H1 (cell line): ENCODE data around the gene PHC2. TPM values are rescaled to one million over a fixed set of nuclear protein-coding genes. Genes with fewer than 3 reads are reported as not detected.

ENCODE experiments used
- CTCF ChIA-PET: fragments of 300-600 bp; sonication (Branson Sonifier 250); formaldehyde crosslinking; loops from one replicate; lab custom pipeline; 2021; ENCODE audit not compliant: partially characterized antibody; lab: Charles Lee
- POLR2A ChIA-PET: fragments of 300-600 bp; sonication (Branson Sonifier 250); formaldehyde crosslinking; loops from one replicate; lab custom pipeline; 2021; ENCODE audit warnings: inconsistent platforms; ENCODE audit not compliant: partially characterized antibody; lab: Charles Lee
- DNase-seq, 2 experiments: peaks; one replicate each; pipeline versions ENCODE4 v3.0.0 to v3.0.0-alpha.2; 2010 to 2022; ENCODE audit warnings: low spot score in 2 of 2, low read depth in 1 of 2, mixed read lengths in 1 of 2
- FAIRE-seq: peaks from 2 replicates; lab custom pipeline; 2011; peaks lifted over from hg19 to GRCh38; lab: Jason Lieb, UNC
- H2AFZ ChIP-seq: 2 replicates; pipeline ENCODE4 v1.8.1; 2012; ENCODE audit warnings: low read length, inconsistent platforms
- H2AK5ac ChIP-seq: 2 replicates; pipeline ENCODE4 v1.6.1; 2013; ENCODE audit warnings: low read depth, low read length
- H2BK120ac ChIP-seq: replicated peaks from 2 replicates; pipeline ENCODE3; 2013; ENCODE audit warnings: low read depth, low read length, inconsistent platforms
- H2BK12ac ChIP-seq: 2 replicates; pipeline ENCODE4 v1.6.1; 2013; ENCODE audit warnings: low read depth, low read length
- H2BK15ac ChIP-seq: 2 replicates; pipeline ENCODE4 v1.6.1; 2013; ENCODE audit warnings: low read length
- H2BK20ac ChIP-seq: 2 replicates; pipeline ENCODE4 v1.6.1; 2013; ENCODE audit warnings: low read length
- H2BK5ac ChIP-seq: 2 replicates; pipeline ENCODE4 v1.6.1; 2013; ENCODE audit warnings: low read depth, low read length
- H3K14ac ChIP-seq: 2 replicates; pipeline ENCODE4 v1.6.1; 2013; ENCODE audit warnings: inconsistent platforms; ENCODE audit not compliant: insufficient read length
- H3K18ac ChIP-seq: 2 replicates; pipeline ENCODE4 v1.6.1; 2013; ENCODE audit warnings: low read length; ENCODE audit errors: extremely low read depth
- H3K23ac ChIP-seq: 2 replicates; pipeline ENCODE4 v1.6.1; 2013; ENCODE audit warnings: inconsistent platforms; ENCODE audit not compliant: insufficient read length
- H3K23me2 ChIP-seq: 2 replicates; pipeline ENCODE4 v1.6.1; 2013; ENCODE audit warnings: low read depth, low read length
- H3K27ac ChIP-seq: 2 replicates; pipeline ENCODE4 v1.6.1; 2011; ENCODE audit warnings: low read depth, low read length, inconsistent platforms
- H3K27me3 ChIP-seq, 4 experiments: replicated peaks in 1 of 4; 1 replicate in 1 of 4; 2 replicates in 3 of 4; pipeline versions ENCODE4 v1.6.1 to v1.8.1; 2011 to 2013; ENCODE audit warnings: low read length in 3 of 4, mild to moderate bottlenecking in 3 of 4, inconsistent platforms in 2 of 4, mixed read lengths in 2 of 4, moderate library complexity in 1 of 4; ENCODE audit not compliant: control insufficient read depth in 3 of 4, insufficient read depth in 3 of 4; ENCODE audit errors: extremely low read depth in 1 of 4
- H3K36me3 ChIP-seq, 4 experiments: 2 replicates each; pipeline versions ENCODE4 v1.6.1 to v1.8.1; 2011 to 2013; ENCODE audit warnings: mild to moderate bottlenecking in 4 of 4, low read length in 3 of 4, moderate library complexity in 2 of 4, control low read depth in 1 of 4, inconsistent platforms in 1 of 4; ENCODE audit not compliant: insufficient read depth in 4 of 4, control insufficient read depth in 2 of 4
- H3K4ac ChIP-seq: replicated peaks from 2 replicates; pipeline ENCODE3; 2013; ENCODE audit warnings: low read length, low read depth, mixed read lengths, inconsistent platforms; ENCODE audit not compliant: insufficient read length
- H3K4me1 ChIP-seq, 4 experiments: replicated peaks in 1 of 4; 1 replicate in 1 of 4; 2 replicates in 3 of 4; pipeline versions ENCODE4 v1.6.1 to v1.8.1; 2011 to 2013; ENCODE audit warnings: low read length in 3 of 4, inconsistent platforms in 2 of 4, mixed read lengths in 1 of 4; ENCODE audit not compliant: insufficient read depth in 4 of 4, control insufficient read depth in 3 of 4
- H3K4me2 ChIP-seq, 2 experiments: 2 replicates each; pipeline versions ENCODE4 v1.6.1 to v1.8.1; 2011 to 2013; ENCODE audit warnings: low read depth in 2 of 2, low read length in 2 of 2, control low read depth in 1 of 2, inconsistent platforms in 1 of 2, mild to moderate bottlenecking in 1 of 2; ENCODE audit not compliant: insufficient read depth in 1 of 2
- H3K4me3 ChIP-seq, 4 experiments: fragments of 200-600, 300-600 bp in 1 of 4; sonication (generic), shearing (Covaris generic), sonication (Bioruptor Twin) in 1 of 4; 2 replicates each; pipeline versions ENCODE4 v1.5.1 to v1.8.1; 2011 to 2016; ENCODE audit warnings: low read length in 4 of 4, low read depth in 3 of 4, control low read depth in 2 of 4, inconsistent platforms in 2 of 4, mild to moderate bottlenecking in 2 of 4, mixed read lengths in 1 of 4, moderate library complexity in 1 of 4; ENCODE audit not compliant: insufficient read depth in 2 of 4; ENCODE audit errors: extremely low read depth in 1 of 4
- H3K56ac ChIP-seq: replicated peaks from 2 replicates; pipeline ENCODE3; 2013; ENCODE audit warnings: low read depth, mild to moderate bottlenecking, mixed read lengths, low read length, inconsistent platforms; ENCODE audit not compliant: insufficient read length
- H3K79me1 ChIP-seq: 2 replicates; pipeline ENCODE4 v1.6.1; 2013; ENCODE audit warnings: low read depth, low read length, control low read depth
- H3K79me2 ChIP-seq, 2 experiments: 2 replicates each; pipeline versions ENCODE4 v1.6.1 to v1.8.1; 2012 to 2013; ENCODE audit warnings: low read length in 2 of 2, mild to moderate bottlenecking in 2 of 2, inconsistent platforms in 1 of 2; ENCODE audit not compliant: insufficient read depth in 2 of 2, control insufficient read depth in 1 of 2
- H3K9ac ChIP-seq, 4 experiments: replicated peaks in 1 of 4; 1 replicate in 1 of 4; 2 replicates in 3 of 4; pipeline versions ENCODE4 v1.6.1 to v1.8.1; 2011 to 2013; ENCODE audit warnings: low read depth in 3 of 4, low read length in 3 of 4, control low read depth in 2 of 4, mild to moderate bottlenecking in 2 of 4, moderate library complexity in 2 of 4, inconsistent platforms in 1 of 4; ENCODE audit errors: extremely low read depth in 1 of 4
- H3K9me3 ChIP-seq, 2 experiments: 2 replicates each; pipeline versions ENCODE4 v1.6.1 to v1.8.1; 2012 to 2013; ENCODE audit warnings: mild to moderate bottlenecking in 2 of 2, moderate library complexity in 2 of 2, control low read depth in 1 of 2, inconsistent platforms in 1 of 2, low read depth in 1 of 2, low read length in 1 of 2, mixed read lengths in 1 of 2; ENCODE audit not compliant: insufficient read depth in 2 of 2
- H4K20me1 ChIP-seq, 2 experiments: replicated peaks in 1 of 2; 2 replicates each; pipeline versions ENCODE3 to v1.8.1; 2011 to 2013; ENCODE audit warnings: inconsistent platforms in 2 of 2, low read length in 2 of 2, mild to moderate bottlenecking in 1 of 2; ENCODE audit not compliant: insufficient read depth in 2 of 2, control insufficient read depth in 1 of 2
- H4K5ac ChIP-seq: 2 replicates; pipeline ENCODE4 v1.6.1; 2013; ENCODE audit warnings: low read length, low read depth, mixed read lengths, inconsistent platforms; ENCODE audit not compliant: insufficient read length
- H4K8ac ChIP-seq: 2 replicates; pipeline ENCODE4 v1.8.0; 2013; ENCODE audit warnings: mild to moderate bottlenecking, moderate library complexity, low read length, inconsistent platforms; ENCODE audit not compliant: insufficient read depth; ENCODE audit errors: extremely low read depth
- H4K91ac ChIP-seq: replicated peaks from 2 replicates; pipeline ENCODE3; 2013; ENCODE audit warnings: low read length, mixed read lengths, inconsistent platforms; ENCODE audit not compliant: insufficient read length
- CBX8 ChIP-seq: fragments of 300-800, 300-1000 bp; sonication (generic); IDR thresholded peaks from 2 replicates; pipeline ENCODE4 v1.7.1; 2016; ENCODE audit warnings: low read depth, low read length, borderline replicate concordance
- GABPA ChIP-seq: IDR thresholded peaks from 2 replicates; pipeline ENCODE4 v1.6.1; 2011; ENCODE audit warnings: mild to moderate bottlenecking, low read length, moderate library complexity, borderline replicate concordance; ENCODE audit not compliant: insufficient read depth
- HDAC2 ChIP-seq, 2 experiments: fragments of 300-600 bp in 1 of 2; sonication (generic) in 1 of 2; IDR thresholded peaks; 2 replicates each; pipeline ENCODE4 v1.6.1; 2011 to 2012; ENCODE audit warnings: low read depth in 2 of 2, low read length in 2 of 2, mild to moderate bottlenecking in 2 of 2, moderate library complexity in 2 of 2, borderline replicate concordance in 1 of 2, inconsistent platforms in 1 of 2
- JUND ChIP-seq: IDR thresholded peaks from 2 replicates; pipeline ENCODE4 v1.6.1; 2011; ENCODE audit warnings: mild to moderate bottlenecking, improper control_type of control experiment, low read length
- KDM1A ChIP-seq: fragments of 200-600, 300-600 bp; sonication (generic); IDR thresholded peaks from 2 replicates; pipeline ENCODE4 v1.7.1; 2016; ENCODE audit warnings: mild to moderate bottlenecking, low read length, borderline replicate concordance
- NANOG ChIP-seq: IDR thresholded peaks from 2 replicates; pipeline ENCODE4 v1.6.1; 2011; ENCODE audit warnings: low read length, low read depth, mild to moderate bottlenecking, inconsistent platforms; ENCODE audit not compliant: insufficient read depth, poor library complexity, severe bottlenecking
- RAD21 ChIP-seq, 2 experiments: IDR thresholded peaks in 1 of 2; conservative IDR thresholded peaks in 1 of 2; 2 replicates each; pipeline ENCODE4 v1.6.1; 2011; ENCODE audit warnings: low read depth in 2 of 2, low read length in 2 of 2, improper control_type of control experiment in 1 of 2, inconsistent platforms in 1 of 2, mild to moderate bottlenecking in 1 of 2, moderate library complexity in 1 of 2
- SP4 ChIP-seq: IDR thresholded peaks from 2 replicates; pipeline ENCODE4 v1.6.1; 2012; ENCODE audit warnings: low read length, inconsistent platforms
- SRF ChIP-seq: IDR thresholded peaks from 2 replicates; pipeline ENCODE4 v1.6.1; 2011; ENCODE audit warnings: mild to moderate bottlenecking, low read depth, low read length, moderate library complexity
- TAF7 ChIP-seq: optimal IDR thresholded peaks from 2 replicates; pipeline ENCODE3; 2011; ENCODE audit warnings: low read depth, mild to moderate bottlenecking, inconsistent platforms, low read length, moderate library complexity, borderline replicate concordance
- TCF12 ChIP-seq: IDR thresholded peaks from 2 replicates; pipeline ENCODE4 v1.6.1; 2011; ENCODE audit warnings: low read depth, mild to moderate bottlenecking, low read length
- USF2 ChIP-seq: IDR thresholded peaks from 2 replicates; pipeline ENCODE4 v1.6.1; 2011; ENCODE audit warnings: low read length, improper control_type of control experiment
- WGBS, 2 experiments: shearing (Covaris generic) in 1 of 2; methylation state at CpG; one replicate each; pipeline versions ENCODE4 v1.1.6 to v1.1.7; 2013 to 2015; ENCODE audit warnings: low lambda C conversion rate in 2 of 2, mixed read lengths in 2 of 2, inconsistent platforms in 1 of 2, low coverage in 1 of 2, missing lambda C conversion rate in 1 of 2; ENCODE audit not compliant: insufficient replicate concordance in 2 of 2, insufficient coverage in 1 of 2, insufficient read length in 1 of 2; ENCODE audit errors: extremely low coverage in 1 of 2, missing lambda C conversion rate in 1 of 2; 5-methylcytosine and 5-hydroxymethylcytosine counted together
- polyA plus RNA-seq, 7 experiments: library from polyadenylated mRNA; depleted of rRNA in 3 of 7; stranded (reverse) in 5 of 7; unstranded in 2 of 7; fragments of >200 nt in 5 of 7; fragments of 200-250 nt in 2 of 7; gene quantifications; 1 replicate in 5 of 7; 2 replicates in 1 of 7; 4 replicates in 1 of 7; pipeline versions ENCODE4 v1.2.1 to v1.2.3, GENCODE V29; 2011 to 2013; ENCODE audit warnings: missing spikeins in 2 of 7, mixed read lengths in 2 of 7
- total RNA-seq: library from RNA; stranded (reverse); fragmentation: NEBNext Ultra II Directional; extraction: Animal tissue kit (Norgen Biotek cat#: 25700); gene quantifications from 2 replicates; pipeline ENCODE4 v1.2.1, GENCODE V29; 2021

PHC2 gene
- total and polyA plus RNA-seq, 2 of the 8 experiments (the other 6 are each of a cell fraction or from before 2014, with no cell fraction given) = 5.6 to 14.2 TPM

DNA sequence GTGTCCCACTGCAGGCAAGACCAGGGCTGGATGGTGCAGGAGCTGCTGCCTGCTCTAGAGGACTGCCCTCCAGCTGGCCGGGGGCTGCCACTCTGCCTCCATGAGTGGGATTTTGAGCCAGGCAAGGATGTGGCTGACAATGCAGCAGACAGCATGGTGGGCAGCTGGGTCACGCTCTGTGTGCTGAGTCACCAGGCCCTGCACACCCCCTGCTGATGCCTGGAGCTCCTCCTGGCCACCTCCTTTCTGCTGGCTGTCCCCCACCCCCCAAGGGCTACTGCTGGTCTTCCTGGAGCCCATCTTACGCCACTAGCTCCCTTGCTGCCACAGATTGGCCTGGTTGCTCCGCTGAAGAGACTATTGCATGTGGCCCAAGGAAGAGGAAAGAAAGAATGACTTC lies 37.6 kb upstream of the PHC2 start:
- Histone ChIP-seq H2BK5ac (no peak overlapping the region), H3K23ac (no peak overlapping the region), H4K91ac (no peak overlapping the region), H3K4me3 (no peak overlapping the region), H3K79me1 (no peaks in the 10 kb centered on the region), H2AFZ (no peak overlapping the region), H3K27me3 (no peaks in the 10 kb centered on the region; a peak in 1 of 7 replicates), H2BK120ac (no peak overlapping the region), H3K4me2 (no peak overlapping the region), H2AK5ac (no peak overlapping the region), H2BK15ac (no peak overlapping the region), H3K36me3 (no peaks in the 10 kb centered on the region), H3K4ac (no peak overlapping the region), H3K4me1 (peaks cover 0 to 7% (median 2%) of the 10 kb centered on the region in 4 experiments; a peak in 3 of 7 replicates), H3K27ac (no peak overlapping the region), H2BK20ac (no peak overlapping the region), H4K8ac (no peak overlapping the region), H3K9me3 (no peaks in the 10 kb centered on the region), H3K9ac (no peak overlapping the region), H3K18ac (no peak overlapping the region), H3K23me2 (peaks cover 3% of the 10 kb centered on the region; the same call in 1 of the 2 replicates), H3K14ac (no peak overlapping the region), H3K79me2 (no peaks in the 10 kb centered on the region), H2BK12ac (no peak overlapping the region), H3K56ac (no peak overlapping the region), H4K5ac (no peak overlapping the region), H4K20me1 (no peaks in the 10 kb centered on the region)
- FAIRE-seq (no peak), DNase-seq (no peak)
- POLR2A ChIA-PET = interaction anchor here (0.6 kb wide), 1 partner anchor 691 kb away, joined by 5 read pairs; no protein-coding TSS in a partner anchor
- CTCF ChIA-PET = interaction anchor here (0.6 to 7.6 kb wide), 10 partner anchors 11 to 173 kb away, joined by 3 to 76 read pairs (median 4); no protein-coding TSS in a partner anchor
- WGBS, 2 experiments = 89% methylated on average over 4 of the region's 4 CpGs; no CpG with 5 or more reads in 1 of the 2 experiments
- TF ChIP-seq NANOG (no peak), USF2 (no peak), JUND (no peak), SP4 (no peak), RAD21 (IDR thresholded peaks at IDR 0.05 in 1 of 2, conservative IDR thresholded peaks at IDR 0.05 in 1 of 2; ENCODE audit: low read depth in 2 of 2, low read length in 2 of 2) (no peak), CBX8 (no peak), GABPA (no peak), TCF12 (no peak), TAF7 (no peak), KDM1A (no peak), HDAC2 (IDR thresholded peaks at IDR 0.05; ENCODE audit: borderline replicate concordance in 1 of 2, low read depth in 2 of 2, low read length in 2 of 2) (no peak), SRF (no peak)
